Mucosa of descending colon (tissue), 3 donors: ENCODE measurements around the gene MTCL3.

Experiments used
- ATAC-seq: fragments of 200-7000 bp; cut with Tn5 transposase; one replicate; pipeline ENCODE4 v1.9.1; 2020; ENCODE audit warnings: mild to moderate bottlenecking, moderate library complexity
- DNase-seq, 3 donors: peaks; one replicate each; pipeline ENCODE4 v3.0.0-alpha.2; 2020
- H3K36me3 ChIP-seq: fragments of 200-600 bp; one replicate; pipeline ENCODE4 v1.8.0; 2021; ENCODE audit warnings: low read depth, mild to moderate bottlenecking
- H3K4me1 ChIP-seq: fragments of 200-600 bp; one replicate; pipeline ENCODE4 v1.8.0; 2021; ENCODE audit warnings: low read depth, mild to moderate bottlenecking
- H3K4me3 ChIP-seq: fragments of 200-600 bp; one replicate; pipeline ENCODE4 v1.8.0; 2021; ENCODE audit warnings: mild to moderate bottlenecking
- H3K9me3 ChIP-seq: fragments of 200-600 bp; one replicate; pipeline ENCODE4 v1.8.0; 2021; ENCODE audit warnings: mild to moderate bottlenecking
- intact Hi-C, 2 donors: fragments of 100-400 bp; cut with DNase I in 1 of 2; cut with micrococcal nuclease in 1 of 2; formaldehyde crosslinking; loops; one replicate each; pipeline versions ENCODE4 v1.11.0 to v1.11.1; 2022; cut with DNase I, micrococcal nuclease
- TF ChIP-seq, protein P1 (sequence below): fragments of 200-600 bp; IDR thresholded peaks from one replicate; pipeline ENCODE4 v1.8.0; 2022; ENCODE audit warnings: antibody characterized with exemption, mild to moderate bottlenecking
- donor health status: DM: no; HTN: no; CAD: no; lungs with moderate emphysema.
- donor health status: DM: no; HTN: no; CAD: no.
- donor health status: DM: no; HTN: yes; CAD: no.

The MTCL3 gene

GRCh38 chr6:127518710-127519468 lies at the start of gene MTCL3:
MTCL3 (minus strand) TSS chr6:127519335.
- intact Hi-C loops = no loop called here

GRCh38 chr6:127567476-127567875 lies 48.3 kb upstream of the MTCL3 start:
- intact Hi-C loops = no loop called here
- DNase-seq = no peak
- TF ChIP-seq, protein P1, sequence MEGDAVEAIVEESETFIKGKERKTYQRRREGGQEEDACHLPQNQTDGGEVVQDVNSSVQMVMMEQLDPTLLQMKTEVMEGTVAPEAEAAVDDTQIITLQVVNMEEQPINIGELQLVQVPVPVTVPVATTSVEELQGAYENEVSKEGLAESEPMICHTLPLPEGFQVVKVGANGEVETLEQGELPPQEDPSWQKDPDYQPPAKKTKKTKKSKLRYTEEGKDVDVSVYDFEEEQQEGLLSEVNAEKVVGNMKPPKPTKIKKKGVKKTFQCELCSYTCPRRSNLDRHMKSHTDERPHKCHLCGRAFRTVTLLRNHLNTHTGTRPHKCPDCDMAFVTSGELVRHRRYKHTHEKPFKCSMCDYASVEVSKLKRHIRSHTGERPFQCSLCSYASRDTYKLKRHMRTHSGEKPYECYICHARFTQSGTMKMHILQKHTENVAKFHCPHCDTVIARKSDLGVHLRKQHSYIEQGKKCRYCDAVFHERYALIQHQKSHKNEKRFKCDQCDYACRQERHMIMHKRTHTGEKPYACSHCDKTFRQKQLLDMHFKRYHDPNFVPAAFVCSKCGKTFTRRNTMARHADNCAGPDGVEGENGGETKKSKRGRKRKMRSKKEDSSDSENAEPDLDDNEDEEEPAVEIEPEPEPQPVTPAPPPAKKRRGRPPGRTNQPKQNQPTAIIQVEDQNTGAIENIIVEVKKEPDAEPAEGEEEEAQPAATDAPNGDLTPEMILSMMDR = no peak
- H3K9me3 ChIP-seq = no peaks in the 10 kb centered on the region
- H3K4me3 ChIP-seq = no peak overlapping the region
- ATAC-seq = no peak
- no peaks in the 10 kb centered on the region for H3K4me1 ChIP-seq
- H3K36me3 ChIP-seq = no peaks in the 10 kb centered on the region

More at GRCh38 chr6:127518710-127519468, at the start of gene MTCL3:
- H3K36me3 ChIP-seq = no peaks in the 10 kb centered on the region
- DNase-seq = peak in 2 of 3 donors; percentile 8 to 21
- ATAC-seq = peak; percentile 39
- no peak within 1 kb of the TSS for H3K4me3 ChIP-seq
- peaks cover 21% of the 10 kb centered on the region for H3K4me1 ChIP-seq
- no peaks in the 10 kb centered on the region for H3K9me3 ChIP-seq
- TF ChIP-seq, protein P1 = no peak

DNA sequence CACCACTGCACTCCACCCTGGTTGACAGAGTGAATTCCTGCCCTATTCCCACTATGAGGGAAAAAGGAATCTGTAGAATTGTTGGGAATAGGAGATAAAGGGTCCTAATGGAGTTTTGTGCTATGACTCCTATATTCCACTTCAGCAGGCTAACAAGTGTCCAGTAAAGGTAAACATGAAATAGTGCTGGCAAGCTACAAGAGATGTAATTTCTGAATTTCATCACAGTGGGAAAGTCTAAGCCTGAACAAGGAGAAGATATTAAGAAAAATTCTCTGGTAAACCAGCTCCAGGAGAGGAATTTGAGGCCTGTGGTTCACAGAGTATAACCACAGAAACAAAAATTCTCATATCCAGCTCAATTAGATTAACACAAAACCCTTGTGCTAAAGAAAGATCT lies 47.5 kb upstream of the MTCL3 start:
- H3K4me1 ChIP-seq = no peaks in the 10 kb centered on the region
- no peak for DNase-seq
- TF ChIP-seq, protein P1 = no peak
- ATAC-seq = no peak
- no peak overlapping the region for H3K4me3 ChIP-seq
- intact Hi-C loops = no loop called here
- no peaks in the 10 kb centered on the region for H3K36me3 ChIP-seq
- no peaks in the 10 kb centered on the region for H3K9me3 ChIP-seq

- TF ChIP-seq, protein P1 = no peak
- H3K9me3 ChIP-seq = no peaks in the 10 kb centered on the region
- no peaks in the 10 kb centered on the region for H3K4me1 ChIP-seq
- H3K4me3 ChIP-seq = no peak overlapping the region
- DNase-seq = no peak
- ATAC-seq = no peak
- intact Hi-C loops = no loop called here
- H3K36me3 ChIP-seq = no peaks in the 10 kb centered on the region
Observed at GRCh38 chr6:127566119-127566518, 47.0 kb upstream of the MTCL3 start.

DNA sequence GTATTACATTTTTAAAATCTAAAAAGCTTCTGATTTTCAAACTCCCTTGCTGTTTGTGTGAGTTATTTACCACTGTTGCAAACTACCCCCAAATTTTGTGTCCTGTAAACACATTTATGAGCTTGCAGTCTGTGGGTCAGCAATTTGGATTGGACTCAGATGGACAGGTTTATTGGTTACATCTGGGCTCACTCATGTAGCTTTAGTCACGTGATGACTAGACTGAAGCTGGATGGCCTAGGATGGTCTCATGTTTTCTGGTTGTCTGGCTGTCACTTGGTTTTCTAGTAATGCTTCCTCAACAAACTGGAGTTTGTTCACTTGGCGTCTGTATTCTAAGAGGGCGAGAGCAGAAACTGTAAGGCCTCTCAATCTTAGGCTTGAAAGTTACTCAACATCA lies 45.6 kb upstream of the MTCL3 start:
- DNase-seq (no peak), ATAC-seq (no peak)
- H3K4me1 ChIP-seq = no peaks in the 10 kb centered on the region
- no peaks in the 10 kb centered on the region for H3K36me3 ChIP-seq
- intact Hi-C loops = no loop called here
- H3K9me3 ChIP-seq = no peaks in the 10 kb centered on the region
- TF ChIP-seq, protein P1 = no peak
- H3K4me3 ChIP-seq = no peak overlapping the region
